Ascending aorta (tissue), 2 donors: Measurements from ENCODE around the gene USP10. TPM values are rescaled to one million over a fixed set of nuclear protein-coding genes. Genes with fewer than 3 reads are reported as not detected.
"Not testable (repeated sequence)": the region's sequence is repeated elsewhere in the genome, so short reads cannot be mapped to it uniquely, and the experiment has no call there.

ENCODE experiments used
- DNase-seq, 2 donors: peaks; one replicate each; pipeline ENCODE4 v3.0.0-alpha.2; 2019; ENCODE audit warnings: low spot score in 2 of 2
- H3K27ac ChIP-seq, 2 donors: fragments of 200-600 bp; sonication (generic); one replicate each; pipeline ENCODE4 v1.5.1; 2016 to 2017; ENCODE audit warnings: mild to moderate bottlenecking in 1 of 2
- H3K27me3 ChIP-seq: fragments of 200-600 bp; sonication (generic); one replicate; pipeline ENCODE4 v1.5.1; 2017
- H3K36me3 ChIP-seq, 2 donors: fragments of 200-600 bp; sonication (generic); one replicate each; pipeline ENCODE4 v1.5.1; 2016
- H3K4me1 ChIP-seq, 2 donors: fragments of 200-600 bp; sonication (generic); one replicate each; pipeline ENCODE4 v1.5.1; 2016 to 2017; ENCODE audit warnings: mild to moderate bottlenecking in 1 of 2
- H3K4me3 ChIP-seq, 2 donors: fragments of 200-600 bp; sonication (generic); one replicate each; pipeline ENCODE4 v1.5.1; 2016 to 2017; ENCODE audit warnings: mild to moderate bottlenecking in 1 of 2
- H3K9me3 ChIP-seq, 2 donors: fragments of 200-600 bp; sonication (generic); one replicate each; pipeline ENCODE4 v1.5.1; 2016
- intact Hi-C: fragments of 100-400 bp; cut with DNase I; formaldehyde crosslinking; loops from one replicate; pipeline ENCODE4 v1.15.1; 2023
- total RNA-seq: library from RNA; depleted of rRNA; stranded (reverse); fragments of >200 nt; gene quantifications from one replicate; pipeline ENCODE4 v1.1.0, GENCODE V29; 2016
- TF ChIP-seq, protein P1 (sequence below), 3 experiments: fragments of 200-600 bp in 2 of 3; fragments of 450-650 bp in 1 of 3; sonication (generic) in 2 of 3; IDR thresholded peaks; one replicate each; pipeline ENCODE4 v1.5.1; 2016 to 2019; ENCODE audit warnings: antibody characterized with exemption in 3 of 3, mild to moderate bottlenecking in 1 of 3, moderate library complexity in 1 of 3

Gene USP10
- total RNA-seq, 1 donor from 2014 or later, result 27.8 TPM

DNA sequence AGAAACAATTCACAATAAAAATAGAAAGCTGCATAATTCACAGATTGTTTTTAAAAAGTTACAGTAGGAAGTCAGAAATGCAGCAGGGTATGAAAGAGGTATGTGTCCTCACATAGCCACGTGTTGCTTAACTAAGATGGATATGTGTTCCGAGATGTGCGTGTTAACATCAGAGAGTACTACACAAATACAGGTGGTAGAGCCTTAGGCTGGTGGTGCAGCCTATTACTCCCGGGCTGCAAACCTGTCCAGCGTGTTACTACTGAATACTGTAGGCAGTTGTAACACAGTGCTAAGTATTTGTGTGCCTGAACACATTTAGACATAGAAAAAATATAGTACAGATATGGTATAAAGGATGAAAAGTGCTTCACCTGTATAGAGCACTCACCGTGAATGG is 46.4 kb downstream of the USP10 start:
- TF ChIP-seq, protein P1, sequence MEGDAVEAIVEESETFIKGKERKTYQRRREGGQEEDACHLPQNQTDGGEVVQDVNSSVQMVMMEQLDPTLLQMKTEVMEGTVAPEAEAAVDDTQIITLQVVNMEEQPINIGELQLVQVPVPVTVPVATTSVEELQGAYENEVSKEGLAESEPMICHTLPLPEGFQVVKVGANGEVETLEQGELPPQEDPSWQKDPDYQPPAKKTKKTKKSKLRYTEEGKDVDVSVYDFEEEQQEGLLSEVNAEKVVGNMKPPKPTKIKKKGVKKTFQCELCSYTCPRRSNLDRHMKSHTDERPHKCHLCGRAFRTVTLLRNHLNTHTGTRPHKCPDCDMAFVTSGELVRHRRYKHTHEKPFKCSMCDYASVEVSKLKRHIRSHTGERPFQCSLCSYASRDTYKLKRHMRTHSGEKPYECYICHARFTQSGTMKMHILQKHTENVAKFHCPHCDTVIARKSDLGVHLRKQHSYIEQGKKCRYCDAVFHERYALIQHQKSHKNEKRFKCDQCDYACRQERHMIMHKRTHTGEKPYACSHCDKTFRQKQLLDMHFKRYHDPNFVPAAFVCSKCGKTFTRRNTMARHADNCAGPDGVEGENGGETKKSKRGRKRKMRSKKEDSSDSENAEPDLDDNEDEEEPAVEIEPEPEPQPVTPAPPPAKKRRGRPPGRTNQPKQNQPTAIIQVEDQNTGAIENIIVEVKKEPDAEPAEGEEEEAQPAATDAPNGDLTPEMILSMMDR (IDR thresholded peaks at IDR 0.05), result no peak
- H3K9me3 ChIP-seq, result no peaks in the 10 kb centered on the region
- H3K36me3 ChIP-seq, result peaks cover 0 to 13% of the 10 kb centered on the region in 2 donors
- peaks cover 0 to 7% of the 10 kb centered on the region in 2 donors for H3K4me1 ChIP-seq
- no peak for DNase-seq
- intact Hi-C loops, result no loop called here
- no peaks in the 10 kb centered on the region for H3K27me3 ChIP-seq
- H3K27ac ChIP-seq, result no peak overlapping the region
- no peak overlapping the region for H3K4me3 ChIP-seq

GRCh38 chr16:84746875-84747274 is 47.1 kb downstream of the USP10 start:
- Histone ChIP-seq H3K4me1 (peaks cover 0 to under 1% of the 10 kb centered on the region in 2 donors), H3K36me3 (peaks cover 0 to 13% of the 10 kb centered on the region in 2 donors)

GRCh38 chr16:84748247-84748646 is 48.4 kb downstream of the USP10 start:
- H3K27me3 ChIP-seq, DNase-seq, H3K9me3 ChIP-seq, H3K4me3 ChIP-seq, intact Hi-C loops, H3K4me1 ChIP-seq, H3K27ac ChIP-seq: not testable (repeated sequence)
- H3K36me3 ChIP-seq, result peaks cover 0 to 13% of the 10 kb centered on the region in 2 donors

More at GRCh38 chr16:84746875-84747274, 47.1 kb downstream of the USP10 start:
- DNase-seq, result no peak
- H3K27ac ChIP-seq, result no peak overlapping the region
- TF ChIP-seq, protein P1 (IDR thresholded peaks at IDR 0.05), result no peak
- H3K27me3 ChIP-seq, result no peaks in the 10 kb centered on the region
- intact Hi-C loops, result no loop called here
- H3K9me3 ChIP-seq, result no peaks in the 10 kb centered on the region
- no peak overlapping the region for H3K4me3 ChIP-seq

GRCh38 chr16:84749072-84749471 is 49.3 kb downstream of the USP10 start:
- Histone ChIP-seq H3K4me1 (no peaks in the 10 kb centered on the region), H3K36me3 (peaks cover 0 to 13% of the 10 kb centered on the region in 2 donors), H3K27me3 (no peaks in the 10 kb centered on the region), H3K9me3 (no peaks in the 10 kb centered on the region), H3K4me3 (no peak overlapping the region), H3K27ac (no peak overlapping the region)
- intact Hi-C loops, result no loop called here
- DNase-seq, result no peak
- TF ChIP-seq, protein P1 (IDR thresholded peaks at IDR 0.05), result no peak

- peaks cover 0 to 2% of the 10 kb centered on the region in 2 donors for H3K4me1 ChIP-seq
- no peaks in the 10 kb centered on the region for H3K9me3 ChIP-seq
- intact Hi-C loops, result loop anchor here (10.0 kb wide), 1 partner anchor 325 kb away; no protein-coding TSS in a partner anchor
- H3K27me3 ChIP-seq, result no peaks in the 10 kb centered on the region
- no peak for DNase-seq
- no peak overlapping the region for H3K4me3 ChIP-seq
- peaks cover 0 to 11% of the 10 kb centered on the region in 2 donors for H3K36me3 ChIP-seq
- no peak overlapping the region for H3K27ac ChIP-seq
- TF ChIP-seq, protein P1 (IDR thresholded peaks at IDR 0.05), result no peak
Observed at GRCh38 chr16:84749815-84750214, 50.0 kb downstream of the USP10 start.

DNA sequence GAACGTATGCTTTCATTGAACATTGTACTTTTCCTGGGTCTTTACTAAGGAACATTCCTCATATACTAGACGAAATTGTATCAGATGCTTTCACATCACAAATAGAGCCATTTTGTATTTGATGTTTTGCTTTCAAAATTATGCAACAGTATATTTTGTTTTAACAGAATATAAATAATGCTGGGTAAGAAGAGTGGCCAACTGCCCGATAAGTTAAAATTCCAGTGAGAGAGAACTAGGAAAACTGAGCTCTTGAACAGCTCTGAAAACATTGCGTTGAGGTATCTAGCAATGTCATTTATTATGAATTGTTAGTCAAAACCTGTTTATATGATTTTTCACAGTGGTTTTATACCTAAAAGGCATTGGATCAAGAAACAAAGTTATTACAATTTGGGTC is 50.8 kb downstream of the USP10 start:
- Histone ChIP-seq H3K4me1 (peaks cover 0 to 4% of the 10 kb centered on the region in 2 donors), H3K27ac (no peak overlapping the region), H3K4me3 (no peak overlapping the region), H3K36me3 (peaks cover 0 to 4% of the 10 kb centered on the region in 2 donors), H3K27me3 (no peaks in the 10 kb centered on the region), H3K9me3 (no peaks in the 10 kb centered on the region)
- no peak for DNase-seq
- intact Hi-C loops, result loop anchor here (10.0 kb wide), 1 partner anchor 324 kb away; no protein-coding TSS in a partner anchor
- TF ChIP-seq, protein P1 (IDR thresholded peaks at IDR 0.05), result no peak
